ENCODE data around the gene MEG3. TPM values are rescaled to one million over a fixed set of nuclear protein-coding genes. Genes with fewer than 3 reads are reported as not detected.

Gene MEG3
- total and polyA plus RNA-seq, 2 experiments from 2014 or later: not detected

DNA sequence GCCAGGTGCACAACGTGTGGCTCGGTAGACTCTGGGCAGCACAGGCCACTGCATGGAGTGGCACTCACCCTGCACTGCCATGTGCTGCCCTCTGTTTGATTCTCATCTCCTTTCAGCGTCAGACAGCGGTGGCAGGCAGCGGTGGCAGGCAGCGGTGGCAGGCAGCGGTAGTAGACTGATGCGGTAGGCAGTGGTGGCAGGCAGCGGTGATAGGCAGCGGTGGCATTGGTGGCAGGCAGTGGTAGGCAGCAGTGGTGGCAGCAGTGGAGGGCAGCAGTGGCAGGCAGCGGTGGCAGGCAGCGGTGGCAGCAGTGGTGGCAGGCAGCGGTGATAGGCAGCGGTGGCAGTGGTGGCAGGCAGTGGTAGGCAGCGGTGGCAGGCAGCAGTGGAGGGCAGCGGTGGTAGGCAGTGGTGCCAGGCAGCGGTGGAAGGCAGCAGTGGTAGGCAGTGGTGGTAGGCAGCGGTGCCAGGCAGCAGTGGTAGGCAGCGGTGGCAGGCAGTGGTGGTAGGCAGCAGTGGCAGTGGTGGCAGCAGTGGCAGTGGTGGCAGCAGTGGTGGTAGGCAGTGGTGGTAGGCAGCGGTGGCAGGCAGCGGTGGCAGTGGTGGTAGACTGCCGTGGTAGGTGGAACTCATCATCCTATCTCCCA is 6.0 kb upstream of the MEG3 start:
- H3K4me3 ChIP-seq: no peak overlapping the region
- no peak overlapping the region for H3K4me2 ChIP-seq
- no peaks in the 10 kb centered on the region for H3F3A ChIP-seq (replicated peaks; ENCODE audit: low read depth)
- H4K20me1 ChIP-seq (replicated peaks; ENCODE audit: insufficient read depth): no peaks in the 10 kb centered on the region
- Mint-ChIP-seq H3K27me3 (ENCODE audit: insufficient read depth, low read depth, poor library complexity) (peaks cover 8% of the 10 kb centered on the region), H3K4me3 (no peak overlapping the region), H3K36me3 (ENCODE audit: low read depth) (no peaks in the 10 kb centered on the region), H3K27ac (no peak overlapping the region), H3K4me1 (peaks cover 20% of the 10 kb centered on the region), H3K9me3 (no peaks in the 10 kb centered on the region; the same call in 1 of the 3 replicates)
- no peaks in the 10 kb centered on the region for H3K36me3 ChIP-seq (ENCODE audit: insufficient read depth)
- H2AFZ ChIP-seq: no peak overlapping the region
- H3K27me3 ChIP-seq (ENCODE audit: insufficient read depth): no peaks in the 10 kb centered on the region
- DNase-seq (ENCODE audit: low spot score): no peak
- no peak overlapping the region for H3K27ac ChIP-seq (ENCODE audit: low read depth)
- no peaks in the 10 kb centered on the region for H3K9me2 ChIP-seq (ENCODE audit: insufficient read depth)
- H3K79me2 ChIP-seq (replicated peaks; ENCODE audit: insufficient read depth): no peaks in the 10 kb centered on the region
- no peak for ATAC-seq
- no peak for TF ChIP-seq CREB1 (CRISPR knock-in tag; IDR thresholded peaks at IDR 0.05; ENCODE audit: low read depth)
- TF ChIP-seq POLR2AphosphoS5 (IDR thresholded peaks at IDR 0.05; ENCODE audit: low read depth): no peak
- TF ChIP-seq ZNF114 (CRISPR knock-in tag; IDR thresholded peaks at IDR 0.05): no peak
- no peak for TF ChIP-seq EZH2 (IDR thresholded peaks at IDR 0.05; ENCODE audit: low read depth, unreplicated experiment)
- TF ChIP-seq ZNF331 (CRISPR knock-in tag; IDR thresholded peaks at IDR 0.05; ENCODE audit: low read depth): no peak
- peaks cover 5% of the 10 kb centered on the region; the same call in 1 of the 2 replicates for H3K4me1 ChIP-seq (ENCODE audit: insufficient read depth)

DNA sequence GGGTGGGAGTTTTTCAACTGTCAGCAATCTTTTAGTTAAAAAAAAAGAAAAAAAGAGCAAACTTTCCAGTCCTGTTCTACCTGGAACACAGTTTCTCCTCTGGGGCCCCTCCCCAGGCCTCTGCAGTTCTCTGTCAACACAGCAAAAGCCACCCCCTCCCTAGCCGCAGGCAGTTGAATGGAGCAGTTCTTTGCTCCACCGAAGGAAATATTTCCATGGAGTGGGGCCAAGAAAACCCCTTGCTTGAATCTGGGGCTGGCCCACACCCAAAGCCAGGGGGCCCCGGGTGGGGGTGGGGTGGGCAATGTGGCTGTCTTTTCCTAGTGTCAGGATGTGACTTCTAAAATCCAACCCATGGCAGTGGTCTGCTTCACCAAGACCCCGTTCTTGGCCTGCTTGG is 5.0 kb upstream of the MEG3 start:
- peaks cover 2% of the 10 kb centered on the region; the same call in 2 of the 3 replicates for H3K36me3 Mint-ChIP-seq (ENCODE audit: low read depth)
- H3K27ac Mint-ChIP-seq: no peak overlapping the region
- no peak overlapping the region for H3K4me2 ChIP-seq
- no peak for TF ChIP-seq EZH2phosphoT487 (IDR thresholded peaks at IDR 0.05; ENCODE audit: unreplicated experiment)
- TF ChIP-seq ZNF331 (CRISPR knock-in tag; IDR thresholded peaks at IDR 0.05; ENCODE audit: low read depth): no peak
- TF ChIP-seq, protein P1, sequence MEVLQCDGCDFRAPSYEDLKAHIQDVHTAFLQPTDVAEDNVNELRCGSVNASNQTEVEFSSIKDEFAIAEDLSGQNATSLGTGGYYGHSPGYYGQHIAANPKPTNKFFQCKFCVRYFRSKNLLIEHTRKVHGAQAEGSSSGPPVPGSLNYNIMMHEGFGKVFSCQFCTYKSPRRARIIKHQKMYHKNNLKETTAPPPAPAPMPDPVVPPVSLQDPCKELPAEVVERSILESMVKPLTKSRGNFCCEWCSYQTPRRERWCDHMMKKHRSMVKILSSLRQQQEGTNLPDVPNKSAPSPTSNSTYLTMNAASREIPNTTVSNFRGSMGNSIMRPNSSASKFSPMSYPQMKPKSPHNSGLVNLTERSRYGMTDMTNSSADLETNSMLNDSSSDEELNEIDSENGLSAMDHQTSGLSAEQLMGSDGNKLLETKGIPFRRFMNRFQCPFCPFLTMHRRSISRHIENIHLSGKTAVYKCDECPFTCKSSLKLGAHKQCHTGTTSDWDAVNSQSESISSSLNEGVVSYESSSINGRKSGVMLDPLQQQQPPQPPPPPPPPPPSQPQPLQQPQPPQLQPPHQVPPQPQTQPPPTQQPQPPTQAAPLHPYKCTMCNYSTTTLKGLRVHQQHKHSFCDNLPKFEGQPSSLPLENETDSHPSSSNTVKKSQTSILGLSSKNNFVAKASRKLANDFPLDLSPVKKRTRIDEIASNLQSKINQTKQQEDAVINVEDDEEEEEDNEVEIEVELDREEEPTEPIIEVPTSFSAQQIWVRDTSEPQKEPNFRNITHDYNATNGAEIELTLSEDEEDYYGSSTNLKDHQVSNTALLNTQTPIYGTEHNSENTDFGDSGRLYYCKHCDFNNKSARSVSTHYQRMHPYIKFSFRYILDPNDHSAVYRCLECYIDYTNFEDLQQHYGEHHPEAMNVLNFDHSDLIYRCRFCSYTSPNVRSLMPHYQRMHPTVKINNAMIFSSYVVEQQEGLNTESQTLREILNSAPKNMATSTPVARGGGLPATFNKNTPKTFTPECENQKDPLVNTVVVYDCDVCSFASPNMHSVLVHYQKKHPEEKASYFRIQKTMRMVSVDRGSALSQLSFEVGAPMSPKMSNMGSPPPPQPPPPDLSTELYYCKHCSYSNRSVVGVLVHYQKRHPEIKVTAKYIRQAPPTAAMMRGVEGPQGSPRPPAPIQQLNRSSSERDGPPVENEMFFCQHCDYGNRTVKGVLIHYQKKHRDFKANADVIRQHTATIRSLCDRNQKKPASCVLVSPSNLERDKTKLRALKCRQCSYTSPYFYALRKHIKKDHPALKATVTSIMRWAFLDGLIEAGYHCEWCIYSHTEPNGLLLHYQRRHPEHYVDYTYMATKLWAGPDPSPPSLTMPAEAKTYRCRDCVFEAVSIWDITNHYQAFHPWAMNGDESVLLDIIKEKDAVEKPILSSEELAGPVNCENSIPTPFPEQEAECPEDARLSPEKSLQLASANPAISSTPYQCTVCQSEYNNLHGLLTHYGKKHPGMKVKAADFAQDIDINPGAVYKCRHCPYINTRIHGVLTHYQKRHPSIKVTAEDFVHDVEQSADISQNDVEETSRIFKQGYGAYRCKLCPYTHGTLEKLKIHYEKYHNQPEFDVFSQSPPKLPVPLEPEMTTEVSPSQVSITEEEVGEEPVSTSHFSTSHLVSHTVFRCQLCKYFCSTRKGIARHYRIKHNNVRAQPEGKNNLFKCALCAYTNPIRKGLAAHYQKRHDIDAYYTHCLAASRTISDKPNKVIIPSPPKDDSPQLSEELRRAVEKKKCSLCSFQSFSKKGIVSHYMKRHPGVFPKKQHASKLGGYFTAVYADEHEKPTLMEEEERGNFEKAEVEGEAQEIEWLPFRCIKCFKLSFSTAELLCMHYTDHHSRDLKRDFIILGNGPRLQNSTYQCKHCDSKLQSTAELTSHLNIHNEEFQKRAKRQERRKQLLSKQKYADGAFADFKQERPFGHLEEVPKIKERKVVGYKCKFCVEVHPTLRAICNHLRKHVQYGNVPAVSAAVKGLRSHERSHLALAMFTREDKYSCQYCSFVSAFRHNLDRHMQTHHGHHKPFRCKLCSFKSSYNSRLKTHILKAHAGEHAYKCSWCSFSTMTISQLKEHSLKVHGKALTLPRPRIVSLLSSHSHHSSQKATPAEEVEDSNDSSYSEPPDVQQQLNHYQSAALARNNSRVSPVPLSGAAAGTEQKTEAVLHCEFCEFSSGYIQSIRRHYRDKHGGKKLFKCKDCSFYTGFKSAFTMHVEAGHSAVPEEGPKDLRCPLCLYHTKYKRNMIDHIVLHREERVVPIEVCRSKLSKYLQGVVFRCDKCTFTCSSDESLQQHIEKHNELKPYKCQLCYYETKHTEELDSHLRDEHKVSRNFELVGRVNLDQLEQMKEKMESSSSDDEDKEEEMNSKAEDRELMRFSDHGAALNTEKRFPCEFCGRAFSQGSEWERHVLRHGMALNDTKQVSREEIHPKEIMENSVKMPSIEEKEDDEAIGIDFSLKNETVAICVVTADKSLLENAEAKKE (CRISPR knock-in tag; IDR thresholded peaks at IDR 0.05): no peak
- TF ChIP-seq CREB1 (CRISPR knock-in tag; IDR thresholded peaks at IDR 0.05; ENCODE audit: low read depth): no peak
- TF ChIP-seq, protein P2, sequence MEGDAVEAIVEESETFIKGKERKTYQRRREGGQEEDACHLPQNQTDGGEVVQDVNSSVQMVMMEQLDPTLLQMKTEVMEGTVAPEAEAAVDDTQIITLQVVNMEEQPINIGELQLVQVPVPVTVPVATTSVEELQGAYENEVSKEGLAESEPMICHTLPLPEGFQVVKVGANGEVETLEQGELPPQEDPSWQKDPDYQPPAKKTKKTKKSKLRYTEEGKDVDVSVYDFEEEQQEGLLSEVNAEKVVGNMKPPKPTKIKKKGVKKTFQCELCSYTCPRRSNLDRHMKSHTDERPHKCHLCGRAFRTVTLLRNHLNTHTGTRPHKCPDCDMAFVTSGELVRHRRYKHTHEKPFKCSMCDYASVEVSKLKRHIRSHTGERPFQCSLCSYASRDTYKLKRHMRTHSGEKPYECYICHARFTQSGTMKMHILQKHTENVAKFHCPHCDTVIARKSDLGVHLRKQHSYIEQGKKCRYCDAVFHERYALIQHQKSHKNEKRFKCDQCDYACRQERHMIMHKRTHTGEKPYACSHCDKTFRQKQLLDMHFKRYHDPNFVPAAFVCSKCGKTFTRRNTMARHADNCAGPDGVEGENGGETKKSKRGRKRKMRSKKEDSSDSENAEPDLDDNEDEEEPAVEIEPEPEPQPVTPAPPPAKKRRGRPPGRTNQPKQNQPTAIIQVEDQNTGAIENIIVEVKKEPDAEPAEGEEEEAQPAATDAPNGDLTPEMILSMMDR (conservative IDR thresholded peaks at IDR 0.05; ENCODE audit: low read depth in 2 of 2): no peak
- TF ChIP-seq, protein P3, sequence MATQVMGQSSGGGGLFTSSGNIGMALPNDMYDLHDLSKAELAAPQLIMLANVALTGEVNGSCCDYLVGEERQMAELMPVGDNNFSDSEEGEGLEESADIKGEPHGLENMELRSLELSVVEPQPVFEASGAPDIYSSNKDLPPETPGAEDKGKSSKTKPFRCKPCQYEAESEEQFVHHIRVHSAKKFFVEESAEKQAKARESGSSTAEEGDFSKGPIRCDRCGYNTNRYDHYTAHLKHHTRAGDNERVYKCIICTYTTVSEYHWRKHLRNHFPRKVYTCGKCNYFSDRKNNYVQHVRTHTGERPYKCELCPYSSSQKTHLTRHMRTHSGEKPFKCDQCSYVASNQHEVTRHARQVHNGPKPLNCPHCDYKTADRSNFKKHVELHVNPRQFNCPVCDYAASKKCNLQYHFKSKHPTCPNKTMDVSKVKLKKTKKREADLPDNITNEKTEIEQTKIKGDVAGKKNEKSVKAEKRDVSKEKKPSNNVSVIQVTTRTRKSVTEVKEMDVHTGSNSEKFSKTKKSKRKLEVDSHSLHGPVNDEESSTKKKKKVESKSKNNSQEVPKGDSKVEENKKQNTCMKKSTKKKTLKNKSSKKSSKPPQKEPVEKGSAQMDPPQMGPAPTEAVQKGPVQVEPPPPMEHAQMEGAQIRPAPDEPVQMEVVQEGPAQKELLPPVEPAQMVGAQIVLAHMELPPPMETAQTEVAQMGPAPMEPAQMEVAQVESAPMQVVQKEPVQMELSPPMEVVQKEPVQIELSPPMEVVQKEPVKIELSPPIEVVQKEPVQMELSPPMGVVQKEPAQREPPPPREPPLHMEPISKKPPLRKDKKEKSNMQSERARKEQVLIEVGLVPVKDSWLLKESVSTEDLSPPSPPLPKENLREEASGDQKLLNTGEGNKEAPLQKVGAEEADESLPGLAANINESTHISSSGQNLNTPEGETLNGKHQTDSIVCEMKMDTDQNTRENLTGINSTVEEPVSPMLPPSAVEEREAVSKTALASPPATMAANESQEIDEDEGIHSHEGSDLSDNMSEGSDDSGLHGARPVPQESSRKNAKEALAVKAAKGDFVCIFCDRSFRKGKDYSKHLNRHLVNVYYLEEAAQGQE (IDR thresholded peaks at IDR 0.05; ENCODE audit: unreplicated experiment): no peak
- no peak for TF ChIP-seq JUNB (IDR thresholded peaks at IDR 0.05; ENCODE audit: unreplicated experiment)

More for the DNA sequence above, 5.0 kb upstream of the MEG3 start:
- no peaks in the 10 kb centered on the region for H4K20me1 ChIP-seq (replicated peaks; ENCODE audit: insufficient read depth)
- no peaks in the 10 kb centered on the region for H3K36me3 ChIP-seq (ENCODE audit: insufficient read depth)
- H3K4me1 ChIP-seq (ENCODE audit: insufficient read depth): peaks cover 4% of the 10 kb centered on the region; the same call in 1 of the 2 replicates
- no peak overlapping the region for H3K4me3 Mint-ChIP-seq
- no peaks in the 10 kb centered on the region for H3F3A ChIP-seq (replicated peaks; ENCODE audit: low read depth)
- H3K79me2 ChIP-seq (replicated peaks; ENCODE audit: insufficient read depth): no peaks in the 10 kb centered on the region
- no peak overlapping the region for H3K4me3 ChIP-seq
- H3K27ac ChIP-seq (ENCODE audit: low read depth): no peak overlapping the region
- H3K9me3 Mint-ChIP-seq: peaks cover 6% of the 10 kb centered on the region
- no peaks in the 10 kb centered on the region for H3K9me2 ChIP-seq (ENCODE audit: insufficient read depth)
- DNase-seq (ENCODE audit: low spot score): no peak
- ATAC-seq: no peak
- H3K27me3 ChIP-seq (ENCODE audit: insufficient read depth): no peaks in the 10 kb centered on the region
- H3K4me1 Mint-ChIP-seq: peaks cover 17% of the 10 kb centered on the region
- peaks cover 8% of the 10 kb centered on the region for H3K27me3 Mint-ChIP-seq (ENCODE audit: insufficient read depth, low read depth, poor library complexity)
- H2AFZ ChIP-seq: no peak overlapping the region

Data from GM23338 (cell line).